Erythroblast (primary cell): ENCODE results near the gene ETF1.

Experiments
- DNase-seq, 2 experiments: peaks; one replicate each; lab custom pipeline; 2025; lab: John Stamatoyannopoulos, UW
- GATA1 ChIP-seq: IDR thresholded peaks from 2 replicates; pipeline ENCODE4 v1.6.1; 2011; ENCODE audit warnings: low read depth, mild to moderate bottlenecking, control low read depth, low read length, moderate library complexity
- POLR2A ChIP-seq: IDR thresholded peaks from 2 replicates; pipeline ENCODE4 v1.6.1; 2011; ENCODE audit warnings: mild to moderate bottlenecking, low read length

Gene ETF1

DNA sequence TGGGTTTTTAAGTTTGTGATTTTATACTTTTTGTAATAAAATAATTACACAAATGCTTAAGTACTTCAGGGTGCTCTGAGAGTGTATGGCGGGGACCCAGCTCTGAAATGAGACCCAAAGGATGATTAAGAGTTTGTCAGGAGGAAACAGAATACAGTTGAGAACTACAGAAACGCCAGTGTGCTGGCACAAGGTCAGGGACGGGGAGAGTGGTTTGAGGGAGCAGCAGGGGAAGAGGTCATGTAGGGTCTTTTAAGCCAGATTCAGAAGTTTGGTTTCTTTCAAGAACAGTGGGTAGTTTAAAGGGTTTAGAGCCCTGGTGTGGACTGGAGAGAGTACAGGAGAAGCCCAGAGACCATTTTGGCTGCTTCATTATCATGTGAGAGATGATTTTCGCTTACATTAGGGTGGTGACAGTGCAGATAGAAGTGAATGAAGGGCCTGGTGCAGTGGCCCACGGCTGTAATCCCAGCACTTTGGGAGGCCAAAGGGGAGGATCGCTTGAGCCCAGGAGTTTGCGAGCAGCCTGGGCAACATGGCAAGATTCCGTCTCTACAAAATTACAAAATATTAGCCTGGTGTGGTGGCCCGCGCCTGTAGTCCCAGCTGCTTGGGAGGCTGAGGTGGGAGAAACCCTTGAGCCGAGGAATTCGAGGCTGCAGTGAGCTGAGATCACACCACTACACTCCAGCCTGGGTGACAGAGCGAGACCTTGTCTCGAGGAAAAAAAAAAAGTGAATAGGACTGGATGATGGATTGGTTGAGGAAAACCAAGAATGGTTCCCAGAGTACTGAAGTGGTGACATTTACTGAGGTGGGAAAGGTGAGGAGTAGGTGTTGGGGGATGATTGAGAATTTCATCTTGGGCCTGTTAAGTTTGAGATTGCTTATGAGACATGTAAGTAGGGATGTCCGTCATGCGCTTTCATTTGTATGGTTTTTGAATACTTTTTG, 1.4 kb upstream of the ETF1 start:
- DNase-seq = peak; percentile 71 to 75
- TF ChIP-seq POLR2A (no peak), GATA1 (no peak)

DNA sequence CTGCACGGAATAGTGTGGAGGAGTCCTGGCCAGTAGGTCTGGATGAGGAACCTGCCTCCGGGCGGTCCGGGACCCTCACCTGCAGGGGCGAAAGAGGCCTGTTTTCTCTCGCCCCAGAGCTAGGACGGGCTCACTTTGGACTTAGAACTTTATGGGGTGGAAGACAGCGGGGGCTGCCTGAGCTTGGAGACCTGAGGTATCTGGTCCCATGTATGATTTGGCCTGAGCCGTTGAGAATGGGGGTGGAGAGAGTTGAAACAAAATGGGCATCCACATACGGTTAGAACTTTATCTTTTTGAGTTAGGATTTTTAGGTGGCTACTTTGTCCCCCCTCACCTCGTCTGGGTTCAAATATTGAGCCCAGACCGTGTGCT, 681 bp upstream of the ETF1 start:
- no peak for DNase-seq
- TF ChIP-seq GATA1 (no peak), POLR2A (no peak)

GRCh38 chr5:138542180-138542955, 668 bp downstream of the ETF1 start:
- no peak for TF ChIP-seq GATA1
- TF ChIP-seq POLR2A = no peak
- peak; percentile 59 to 76 for DNase-seq

GRCh38 chr5:138541511-138542179, 1.4 kb downstream of the ETF1 start:
- peak; percentile 72 to 77 for DNase-seq
- TF ChIP-seq POLR2A (peak; percentile 57), GATA1 (no peak)

- TF ChIP-seq POLR2A (no peak), GATA1 (no peak)
- DNase-seq = peak; percentile 48 to 57
These were observed 3.2 kb downstream of the ETF1 start for GRCh38 chr5:138539791-138540190.

- no peak for TF ChIP-seq GATA1
- TF ChIP-seq POLR2A = no peak
- DNase-seq = peak; percentile 68 to 87
These were observed 4.0 kb downstream of the ETF1 start for GRCh38 chr5:138538943-138539627.

- DNase-seq = peak; percentile 55 to 59
- TF ChIP-seq POLR2A (no peak), GATA1 (no peak)
These were observed 6.2 kb downstream of the ETF1 start for GRCh38 chr5:138536665-138537315.

- TF ChIP-seq GATA1 (no peak), POLR2A (no peak)
- peak in 1 of 2 experiments; percentile 29 for DNase-seq
These were observed 6.8 kb downstream of the ETF1 start for GRCh38 chr5:138536215-138536614.

DNA sequence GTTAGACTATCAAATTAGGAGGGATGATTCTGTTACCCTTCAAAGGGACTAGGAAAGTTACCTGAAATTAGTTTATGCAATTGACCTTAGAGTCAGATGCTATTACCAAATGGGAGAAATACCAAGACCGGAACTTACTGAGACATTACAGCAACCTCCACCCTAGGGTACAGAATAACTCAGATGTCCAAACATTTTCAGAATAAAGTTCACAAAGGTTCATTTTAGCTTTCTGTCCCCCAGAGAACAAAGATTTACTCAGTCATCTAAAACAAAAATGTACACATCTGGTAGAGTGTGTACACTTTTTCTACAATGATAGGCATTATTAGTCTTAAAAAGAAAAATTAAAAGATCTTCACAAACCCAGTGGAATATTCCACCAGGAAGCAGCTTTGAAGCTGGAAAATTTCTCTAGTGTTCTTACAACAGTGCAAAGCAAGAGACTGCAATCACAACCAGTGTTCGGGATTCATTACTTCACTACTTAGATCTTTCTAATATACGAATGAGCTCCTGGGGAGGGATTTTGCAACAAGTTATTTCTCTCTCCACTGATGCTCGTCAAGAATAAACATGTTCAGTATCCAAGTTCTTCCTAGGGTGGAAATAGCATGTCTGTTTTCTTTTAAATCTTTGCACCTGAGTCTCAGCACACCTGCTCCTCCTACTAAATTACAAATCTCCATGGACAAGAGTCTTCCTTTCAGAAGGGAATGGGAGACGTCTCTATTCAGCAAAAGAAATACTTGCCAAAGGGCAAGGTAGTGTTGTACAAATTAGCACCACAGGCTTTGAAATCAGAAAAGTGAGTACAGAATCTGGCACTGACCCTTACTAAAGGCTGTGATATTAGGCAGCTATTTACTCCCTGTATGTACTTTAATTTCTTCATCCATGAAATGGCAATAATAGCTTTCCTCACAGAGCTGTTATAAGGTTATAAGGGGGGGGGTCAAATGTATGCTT, 8.8 kb downstream of the ETF1 start:
- TF ChIP-seq POLR2A (peak; percentile 19), GATA1 (no peak)
- no peak for DNase-seq

DNA sequence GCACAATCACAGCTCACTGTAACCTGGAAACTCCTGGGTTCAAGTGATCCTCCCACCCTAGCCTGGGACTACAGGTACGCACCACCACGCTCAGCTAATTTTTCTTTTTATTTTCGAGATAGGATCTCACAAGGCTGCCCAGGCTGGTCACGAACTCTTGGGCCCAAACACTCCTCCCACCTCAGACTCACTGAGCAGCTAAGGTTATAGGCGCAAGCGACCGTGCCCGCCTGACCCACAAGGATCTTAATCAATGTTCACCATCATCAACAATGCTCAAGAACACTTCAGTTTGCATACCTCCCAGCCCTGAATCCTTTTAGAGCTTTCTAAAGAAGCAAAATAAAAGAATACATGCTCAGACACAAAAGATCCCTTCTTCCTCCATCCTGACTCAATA, 13.2 kb downstream of the ETF1 start:
- no peak for TF ChIP-seq POLR2A
- no peak for TF ChIP-seq GATA1
- DNase-seq = peak in 1 of 2 experiments; percentile 21

- DNase-seq = no peak
- no peak for TF ChIP-seq POLR2A
- no peak for TF ChIP-seq GATA1
These were observed 14.1 kb downstream of the ETF1 start for GRCh38 chr5:138528744-138529469.

DNA sequence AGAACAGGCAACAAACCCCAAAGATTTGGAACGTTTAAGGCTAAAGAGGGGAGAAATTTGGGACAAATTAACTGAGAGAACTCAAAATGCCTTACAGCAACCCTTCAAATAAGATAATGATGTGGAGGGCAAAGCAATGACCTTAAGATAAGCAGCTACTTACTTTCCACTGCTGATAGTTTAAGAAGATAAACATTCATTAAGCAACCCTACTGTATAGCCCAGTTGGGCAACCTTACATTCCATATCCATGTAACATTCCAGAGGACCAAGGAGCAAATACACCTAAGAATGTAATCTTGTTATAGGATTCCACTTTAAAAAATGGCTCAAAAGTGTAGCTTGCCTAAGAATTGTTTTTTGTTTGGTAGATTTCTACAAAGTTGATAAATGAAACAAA, 14.8 kb downstream of the ETF1 start:
- TF ChIP-seq GATA1 = no peak
- no peak for TF ChIP-seq POLR2A
- peak; percentile 46 to 73 for DNase-seq
